ENCODE results near the gene FAU. TPM values are rescaled to one million over a fixed set of nuclear protein-coding genes. Genes with fewer than 3 reads are reported as not detected.

FAU gene
- total RNA-seq, 1 donor from 2014 or later = 995 TPM

GRCh38 chr11:65136515-65137096 is 14.7 kb upstream of the FAU start:
- intact Hi-C loops (cut with micrococcal nuclease) = no loop called here

GRCh38 chr11:65135633-65136145 is 13.8 kb upstream of the FAU start:
- intact Hi-C loops (cut with micrococcal nuclease) = loop anchor here (1.0 kb wide), 1 partner anchor 46 kb away; the partner anchor contains the start of gene CAPN1

GRCh38 chr11:65134952-65135632 is 13.2 kb upstream of the FAU start:
- intact Hi-C loops (cut with micrococcal nuclease) = loop anchor here (1.0 kb wide), 4 partner anchors 13 to 46 kb away; partner anchors contain the start of genes CAPN1, FAU, MRPL49 and VPS51

GRCh38 chr11:65134240-65134951 is 12.5 kb upstream of the FAU start, which contains the start of gene SYVN1:
Gene SYVN1 (minus strand): TSS chr11:65134519. CDS start chr11:65133601, 918 bp downstream.
- intact Hi-C loops (cut with micrococcal nuclease) = loop anchor here (1.0 kb wide), 3 partner anchors 12 to 38 kb away; partner anchors contain the start of genes FAU, MRPL49 and VPS51

- intact Hi-C loops (cut with micrococcal nuclease) = loop anchor here (1.0 kb wide), 3 partner anchors 11 to 37 kb away; partner anchors contain the start of genes FAU, MRPL49 and VPS51
Observed at GRCh38 chr11:65133724-65134123, 11.8 kb upstream of the FAU start.

GRCh38 chr11:65132988-65133700 is 11.2 kb upstream of the FAU start:
- intact Hi-C loops (cut with micrococcal nuclease) = no loop called here

GRCh38 chr11:65132238-65132987 is 10.5 kb upstream of the FAU start:
- intact Hi-C loops (cut with micrococcal nuclease) = no loop called here

- intact Hi-C loops (cut with micrococcal nuclease) = no loop called here
Observed at GRCh38 chr11:65131895-65132237, 9.9 kb upstream of the FAU start.

- intact Hi-C loops (cut with micrococcal nuclease) = no loop called here
Observed at GRCh38 chr11:65131417-65131776, 9.5 kb upstream of the FAU start.

- intact Hi-C loops (cut with micrococcal nuclease) = no loop called here
Observed at GRCh38 chr11:65130631-65131416, 8.9 kb upstream of the FAU start.

GRCh38 chr11:65129649-65130441 is 7.9 kb upstream of the FAU start:
- intact Hi-C loops (cut with micrococcal nuclease) = no loop called here

- intact Hi-C loops (cut with micrococcal nuclease) = no loop called here
Observed at GRCh38 chr11:65128182-65129145, 6.5 kb upstream of the FAU start.

- intact Hi-C loops (cut with micrococcal nuclease) = no loop called here
Observed at GRCh38 chr11:65127473-65128181, 5.7 kb upstream of the FAU start.

GRCh38 chr11:65126624-65127274 is 4.8 kb upstream of the FAU start:
- intact Hi-C loops (cut with micrococcal nuclease) = no loop called here

- intact Hi-C loops (cut with micrococcal nuclease) = no loop called here
Observed at GRCh38 chr11:65125197-65126056, 3.5 kb upstream of the FAU start.
